Right forelimb (tissue), 1 donor: ENCODE results near the gene SPSB1.

Experiments
- DNase-seq: peaks from one replicate; pipeline ENCODE4 v3.0.0-alpha.2; 2018

Gene SPSB1

GRCh38 chr1:9292361-9293240 is at the start of gene SPSB1:
Gene SPSB1 (plus strand): TSS chr1:9292894. CDS start chr1:9355892, 62,998 bp downstream.
- DNase-seq = peak; percentile 91

- no peak for DNase-seq
These were observed 49.5 kb upstream of the SPSB1 start for GRCh38 chr1:9243066-9243739.

- no peak for DNase-seq
These were observed 48.0 kb upstream of the SPSB1 start for GRCh38 chr1:9244501-9245229.

- no peak for DNase-seq
These were observed 47.5 kb upstream of the SPSB1 start for GRCh38 chr1:9245230-9245619.

GRCh38 chr1:9245661-9246060 is 47.0 kb upstream of the SPSB1 start:
- no peak for DNase-seq

DNA sequence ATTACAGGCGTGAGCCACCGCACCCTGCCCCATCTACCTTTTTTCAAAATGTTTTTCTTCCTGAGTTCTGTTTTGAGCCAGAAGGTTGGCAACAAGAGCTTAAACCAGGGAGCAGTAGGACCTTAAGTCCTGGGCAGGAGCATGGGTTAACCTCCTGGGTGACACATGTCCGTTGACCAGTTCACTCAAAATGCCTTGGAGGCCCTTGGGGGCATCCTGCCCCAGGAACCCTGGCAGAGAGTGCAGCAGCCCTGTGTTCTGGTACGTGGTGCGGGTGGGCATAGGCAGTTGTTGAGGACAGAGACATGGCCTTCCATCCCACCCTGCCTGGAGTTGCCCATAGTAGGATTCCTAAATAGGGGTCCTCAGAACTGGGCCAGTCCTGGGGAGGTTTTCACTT is 46.5 kb upstream of the SPSB1 start:
- DNase-seq = no peak

- no peak for DNase-seq
These were observed 45.6 kb upstream of the SPSB1 start for GRCh38 chr1:9246841-9247785.

DNA sequence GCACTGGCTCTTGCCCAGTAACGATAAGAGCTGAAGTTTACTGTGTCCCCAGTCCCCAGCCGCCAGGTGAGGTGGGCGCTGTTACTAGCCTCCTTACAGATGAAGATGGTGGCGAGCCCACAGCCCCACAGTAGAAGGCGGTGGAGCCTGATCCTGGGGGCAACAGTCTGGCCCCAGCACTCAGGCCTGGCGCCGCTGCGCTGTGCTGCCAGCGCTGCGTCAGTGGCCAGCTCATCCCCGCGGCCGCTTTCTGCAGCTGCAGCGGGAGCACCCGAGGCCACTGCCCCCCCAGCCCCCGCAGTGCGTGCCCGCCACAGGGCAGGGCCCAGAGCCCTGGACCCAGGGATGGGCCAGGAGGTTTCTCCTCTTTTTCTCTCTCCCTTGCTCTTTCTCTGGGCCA is 44.8 kb upstream of the SPSB1 start:
- DNase-seq = no peak

DNA sequence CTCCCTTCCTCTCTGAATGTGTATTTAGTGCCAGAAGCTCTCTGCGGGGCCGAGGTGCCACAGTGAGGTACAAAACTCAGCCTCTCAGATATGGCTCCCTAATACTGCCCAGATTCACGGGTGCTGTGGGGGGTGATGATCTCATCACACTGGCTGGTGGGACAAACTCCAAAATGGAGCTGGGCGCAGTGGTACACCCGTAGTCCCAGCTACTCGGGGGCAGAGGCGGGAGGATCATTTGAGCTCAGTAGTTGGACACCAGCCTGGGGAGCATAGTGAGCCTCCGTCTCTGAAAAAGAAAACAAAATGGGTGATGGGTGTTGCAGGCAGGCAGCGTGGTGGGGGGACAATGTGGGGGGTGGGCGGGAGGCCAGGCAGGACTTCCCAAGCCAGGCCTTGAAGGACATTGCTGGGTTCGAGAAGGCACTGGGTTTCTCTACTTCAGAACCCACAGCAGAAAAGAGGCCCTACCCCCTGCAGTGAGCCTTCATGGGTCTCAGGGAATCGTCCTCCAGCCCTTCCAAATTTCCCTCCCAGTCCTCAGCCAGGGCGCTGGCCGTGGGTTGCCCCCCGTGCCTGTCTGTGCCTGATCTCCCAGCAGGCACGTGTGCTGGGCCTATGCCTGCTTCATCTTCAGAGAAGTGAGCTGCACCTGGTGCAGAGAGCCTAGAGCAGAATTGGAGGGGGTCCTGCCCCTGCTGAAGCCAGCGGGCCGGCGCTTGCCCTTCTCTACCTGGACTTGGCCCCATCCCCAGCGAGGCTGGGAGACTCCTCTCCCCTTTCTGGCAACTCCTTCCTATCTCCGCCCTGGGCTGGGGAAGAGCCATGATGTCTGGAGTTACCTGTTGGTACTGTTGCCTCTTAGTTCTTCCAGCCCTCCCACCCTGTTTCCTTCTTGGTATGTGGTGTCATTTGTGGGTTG is 44.1 kb upstream of the SPSB1 start:
- no peak for DNase-seq

DNA sequence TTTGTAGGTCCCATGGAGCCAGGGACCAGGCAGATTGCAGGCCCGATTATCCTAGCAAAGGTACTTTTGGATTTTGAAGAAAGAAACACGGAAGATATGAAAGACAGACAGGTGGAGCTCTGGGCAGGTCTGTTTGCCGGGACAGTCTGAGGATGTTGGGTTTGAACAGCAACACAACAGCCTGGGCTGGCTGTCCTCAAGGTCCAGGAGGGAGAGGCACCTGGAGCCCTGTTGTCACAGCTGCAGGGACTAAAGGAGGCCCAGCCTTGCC is 43.5 kb upstream of the SPSB1 start:
- no peak for DNase-seq

GRCh38 chr1:9249534-9250410 is 42.9 kb upstream of the SPSB1 start:
- DNase-seq = no peak

DNA sequence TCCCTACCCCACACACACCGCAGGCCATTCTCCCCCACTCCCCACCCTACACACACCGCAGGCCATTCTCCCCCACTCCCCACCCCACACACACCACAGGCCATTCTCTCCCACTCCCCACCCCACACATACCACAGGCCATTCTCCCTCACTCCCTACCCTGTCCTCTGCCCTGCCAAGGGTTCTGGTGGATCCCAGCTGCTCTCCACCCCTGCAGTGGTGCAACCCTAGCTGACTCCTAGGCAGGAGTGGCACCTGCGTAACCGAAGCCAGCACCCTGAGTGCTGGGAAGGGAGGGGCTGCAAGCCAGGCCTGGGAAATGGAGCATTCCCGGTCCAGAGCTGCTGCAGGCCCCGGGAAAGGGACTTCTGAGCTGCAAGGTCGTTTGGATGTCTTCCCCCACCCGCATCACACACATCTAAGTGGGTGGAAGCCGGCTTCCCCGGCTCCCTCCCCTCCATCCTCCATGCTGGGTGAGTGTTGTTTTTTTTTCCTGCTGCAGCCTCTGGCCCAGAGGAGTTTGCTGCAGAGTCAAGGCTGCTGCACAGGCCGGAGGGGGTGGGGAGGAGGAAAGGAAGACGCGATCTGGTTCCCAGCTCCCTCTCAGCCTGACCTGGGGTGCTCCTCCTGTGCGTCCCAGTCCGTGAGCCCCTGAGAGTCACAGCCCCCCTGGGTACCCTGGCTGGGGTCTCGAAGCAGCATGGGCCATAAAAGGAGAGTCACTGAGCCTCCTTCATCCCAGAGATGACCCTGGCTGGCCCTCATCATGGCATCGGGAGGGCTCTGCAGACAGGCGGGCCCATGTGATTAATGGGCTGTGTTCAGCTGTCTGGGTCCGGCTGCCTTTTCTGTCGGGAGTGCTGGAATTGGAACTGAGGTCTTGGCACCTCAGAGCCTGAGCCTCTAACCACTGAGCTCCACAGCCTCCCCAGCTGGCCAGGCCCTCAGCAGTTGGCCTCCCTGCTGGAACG is 42.0 kb upstream of the SPSB1 start:
- no peak for DNase-seq

- no peak for DNase-seq
These were observed 41.2 kb upstream of the SPSB1 start for GRCh38 chr1:9251501-9251900.

- DNase-seq = no peak
These were observed 39.7 kb upstream of the SPSB1 start for GRCh38 chr1:9253004-9253403.

GRCh38 chr1:9253453-9254105 is 39.1 kb upstream of the SPSB1 start:
- DNase-seq = no peak

DNA sequence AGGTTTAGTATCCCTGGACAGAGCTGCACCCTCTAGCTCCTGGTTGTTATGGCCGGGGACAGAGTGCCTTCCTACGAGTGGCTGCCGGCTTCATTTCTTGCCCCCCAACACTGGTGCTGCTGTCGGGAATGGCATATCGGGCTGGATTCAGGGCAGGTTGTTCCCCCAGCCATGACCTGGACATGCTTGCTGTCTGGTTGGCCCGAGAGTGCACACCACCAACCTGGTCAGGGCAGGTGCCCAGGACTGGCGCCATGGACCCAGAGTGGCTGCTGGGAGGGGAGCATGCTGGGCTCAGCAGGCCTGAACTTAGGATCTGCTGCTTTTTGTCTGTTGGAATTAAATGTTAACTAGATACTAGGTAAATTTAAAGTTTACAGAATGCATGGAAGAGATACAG is 36.4 kb upstream of the SPSB1 start:
- DNase-seq = no peak

- no peak for DNase-seq
These were observed 34.8 kb upstream of the SPSB1 start for GRCh38 chr1:9257851-9258250.

DNA sequence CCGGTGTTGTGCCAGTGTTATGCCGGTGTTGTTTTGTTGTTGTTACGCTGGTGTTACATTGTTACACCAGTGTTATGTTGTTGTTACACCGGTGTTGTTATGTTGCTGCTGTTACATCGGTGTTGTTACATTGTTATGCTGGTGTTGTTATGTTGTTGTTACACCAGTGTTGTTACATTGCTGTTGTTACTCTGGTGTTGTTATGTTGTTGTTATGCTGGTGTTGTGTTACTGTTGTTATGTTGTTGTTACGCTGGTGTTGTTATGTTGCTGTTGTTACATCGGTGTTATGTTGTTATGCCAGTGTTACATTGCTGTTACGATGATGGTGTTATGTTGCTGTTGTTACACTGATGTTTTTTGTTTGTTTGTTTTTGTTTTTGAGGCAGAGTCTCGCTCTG is 34.1 kb upstream of the SPSB1 start:
- no peak for DNase-seq
